AG09309 (cell line): ENCODE measurements around the gene QSER1.

Experiments
- DNase-seq: peaks from one replicate; pipeline ENCODE4 v3.0.0-alpha.2; 2010; ENCODE audit warnings: low read depth
- H3K4me3 ChIP-seq: 2 replicates; pipeline ENCODE4 v1.5.1; 2011; ENCODE audit warnings: mild to moderate bottlenecking, low read depth, low read length, moderate library complexity; ENCODE audit not compliant: control insufficient read depth
- CTCF ChIP-seq: IDR thresholded peaks from 2 replicates; pipeline ENCODE4 v1.5.1; 2011; ENCODE audit warnings: mild to moderate bottlenecking, low read depth, low read length, inconsistent platforms; ENCODE audit not compliant: insufficient read depth, control insufficient read depth; ENCODE audit errors: missing control alignments

QSER1 gene

GRCh38 chr11:33001751-33002542 is 109.3 kb downstream of the QSER1 start:
- no peak for DNase-seq
- no peak overlapping the region for H3K4me3 ChIP-seq
- TF ChIP-seq CTCF: no peak

- H3K4me3 ChIP-seq: no peak overlapping the region
- no peak for DNase-seq
- TF ChIP-seq CTCF: no peak
These were observed 112.6 kb downstream of the QSER1 start for GRCh38 chr11:33005175-33005574.

GRCh38 chr11:33006010-33006409 is 113.4 kb downstream of the QSER1 start:
- no peak for TF ChIP-seq CTCF
- H3K4me3 ChIP-seq: no peak overlapping the region
- DNase-seq: no peak

GRCh38 chr11:33013755-33014154 is 121.1 kb downstream of the QSER1 start:
- H3K4me3 ChIP-seq: no peak overlapping the region
- TF ChIP-seq CTCF: no peak
- DNase-seq: no peak

- H3K4me3 ChIP-seq: peak within 1 kb of the TSS; percentile 66
- TF ChIP-seq CTCF: no peak
- DNase-seq: no peak
These were observed 123.3 kb downstream of the QSER1 start, which contains the start of gene DEPDC7 for GRCh38 chr11:33015621-33016551. TSS of gene DEPDC7 (plus strand) at chr11:33015878. CDS start at chr11:33015956, 78 bp downstream.

GRCh38 chr11:33016654-33017053 is 124.0 kb downstream of the QSER1 start:
- peak overlapping the region; percentile 66 for H3K4me3 ChIP-seq
- no peak for TF ChIP-seq CTCF
- DNase-seq: no peak
